GM21515 (cell line): Measurements from ENCODE around the gene DFFB.
A peak's percentile ranks its signal among the peaks of the same experiment; 100 is the strongest.
"Not testable (repeated sequence)": the region's sequence is repeated elsewhere in the genome, so short reads cannot be mapped to it uniquely, and the experiment has no call there.

Source experiments
- ATAC-seq: cut with Tn5 transposase; IDR thresholded peaks from one replicate; pipeline ENCODE4 v1.9.1; 2021; ENCODE audit not compliant: unreplicated experiment

DFFB gene

DNA sequence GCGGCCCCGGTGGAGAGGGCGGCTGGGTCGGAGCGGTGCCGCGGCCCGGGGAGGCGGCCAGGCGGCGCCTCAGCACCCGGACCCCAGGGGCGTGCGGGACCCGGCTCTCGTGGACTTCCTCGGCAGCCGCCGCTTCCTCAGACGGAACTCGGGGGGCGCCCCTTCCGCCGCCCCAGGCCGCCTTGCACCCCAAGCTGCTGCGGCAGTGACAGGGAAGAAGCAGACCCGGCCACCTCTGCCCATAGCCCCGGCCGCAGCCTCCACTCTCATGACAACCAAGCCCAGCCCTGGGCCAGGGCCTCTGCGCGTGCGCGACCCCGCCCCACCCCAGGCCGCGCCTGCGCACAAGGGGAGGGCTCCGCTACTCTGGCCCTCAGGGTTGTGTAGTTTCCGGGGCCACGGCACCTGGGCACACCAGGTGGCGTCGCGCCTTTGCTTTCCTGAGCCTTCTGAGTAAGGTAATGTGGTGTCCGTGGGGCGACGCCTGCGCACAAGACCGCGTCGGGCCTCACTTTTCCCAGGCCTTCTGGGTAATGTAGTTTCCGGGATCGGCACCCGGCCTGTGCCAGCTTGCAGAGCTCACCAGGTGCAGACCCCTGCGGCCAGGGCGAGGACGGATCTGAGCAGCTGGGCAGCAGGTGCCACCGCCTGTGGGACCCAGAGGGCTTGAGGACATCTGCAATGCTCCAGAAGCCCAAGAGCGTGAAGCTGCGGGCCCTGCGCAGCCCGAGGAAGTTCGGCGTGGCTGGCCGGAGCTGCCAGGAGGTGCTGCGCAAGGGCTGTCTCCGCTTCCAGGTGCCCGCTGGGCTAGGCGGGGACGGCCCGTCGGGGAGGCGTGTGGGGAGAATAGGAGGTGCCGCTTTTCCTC, at the start of gene DFFB, which contains the start of gene CEP104:
TSS of gene DFFB (plus strand) at position 554 of the 868 bp plus-strand sequence. CDS start at position 682, 128 bp downstream.
TSS of gene CEP104 (minus strand) at position 289 of the 868 bp plus-strand sequence. CDS start 4,804 bp downstream, outside the sequence.
- peak; percentile 94 for ATAC-seq

GRCh38 chr1:3807769-3808168, 49.5 kb upstream of the DFFB start:
- no peak for ATAC-seq

DNA sequence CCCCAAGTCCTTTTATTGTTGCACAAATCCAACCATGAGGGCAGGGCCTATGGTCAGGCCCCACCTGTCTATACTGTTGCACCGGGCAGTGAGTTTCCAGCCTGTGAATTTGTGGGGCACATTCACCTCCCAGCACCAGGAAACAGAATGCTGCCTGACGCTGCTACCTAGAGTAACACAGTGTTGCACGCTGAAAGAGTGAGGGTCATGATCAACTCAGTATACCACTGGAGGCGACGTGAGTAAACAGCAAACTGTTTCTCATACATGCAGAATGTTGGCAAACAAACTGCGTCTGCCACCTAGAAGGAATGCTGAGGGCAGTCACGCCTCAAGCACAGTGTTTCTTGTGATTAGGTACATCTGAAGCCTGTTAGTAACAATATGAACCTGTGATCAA, 47.6 kb upstream of the DFFB start:
- no peak for ATAC-seq

DNA sequence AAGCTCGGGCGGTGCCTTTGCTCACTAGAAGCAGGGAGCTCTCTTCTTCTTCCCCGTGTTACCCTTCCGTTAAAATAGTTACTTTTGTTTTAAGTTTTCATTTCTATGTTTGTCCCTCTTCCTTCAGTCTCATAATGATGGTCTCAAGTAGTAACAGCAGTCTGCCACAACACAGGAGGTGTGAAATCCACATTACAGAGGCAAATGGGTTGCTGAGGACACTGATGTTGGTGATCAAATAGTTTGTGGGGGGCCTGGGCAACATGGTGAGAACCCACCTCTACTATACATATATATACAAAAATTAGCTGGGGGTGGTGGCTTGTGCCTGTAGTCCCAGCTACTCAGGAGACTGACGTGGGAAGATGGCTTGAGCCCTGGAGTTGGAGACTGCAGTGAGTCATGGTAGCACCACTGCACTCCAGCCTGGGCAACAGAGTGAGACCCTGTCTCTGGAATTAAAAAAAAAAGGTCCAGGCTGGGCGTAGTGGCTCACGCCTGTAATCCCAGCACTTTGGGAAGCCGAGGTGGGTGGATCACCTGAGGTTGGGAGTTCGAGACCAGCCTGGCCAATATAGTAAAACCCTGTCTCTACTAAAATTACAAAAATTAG, 47.0 kb upstream of the DFFB start:
- ATAC-seq: not testable (repeated sequence)

- no peak for ATAC-seq
These were observed 45.7 kb upstream of the DFFB start for GRCh38 chr1:3811595-3811911.

DNA sequence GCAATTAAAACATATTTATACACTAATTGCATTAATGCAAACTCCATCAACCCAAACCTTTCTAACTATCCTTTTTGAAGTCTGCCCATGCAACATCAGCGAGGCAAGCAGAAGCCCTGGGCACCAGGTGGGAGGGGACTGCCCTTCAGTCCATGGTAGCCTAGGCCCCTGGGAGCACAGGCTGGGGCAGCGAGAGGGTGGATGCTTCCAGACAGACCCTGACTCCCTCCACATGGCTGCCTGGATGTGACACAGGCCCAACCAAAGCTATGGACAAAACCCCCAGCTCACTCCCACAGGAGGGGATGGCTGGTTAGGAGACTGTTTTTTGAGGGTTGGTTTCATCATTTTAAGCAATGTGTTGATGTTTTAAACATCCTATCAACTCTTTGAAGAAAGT, 43.2 kb upstream of the DFFB start:
- ATAC-seq: no peak

- no peak for ATAC-seq
These were observed 42.3 kb upstream of the DFFB start for GRCh38 chr1:3814771-3815561.

DNA sequence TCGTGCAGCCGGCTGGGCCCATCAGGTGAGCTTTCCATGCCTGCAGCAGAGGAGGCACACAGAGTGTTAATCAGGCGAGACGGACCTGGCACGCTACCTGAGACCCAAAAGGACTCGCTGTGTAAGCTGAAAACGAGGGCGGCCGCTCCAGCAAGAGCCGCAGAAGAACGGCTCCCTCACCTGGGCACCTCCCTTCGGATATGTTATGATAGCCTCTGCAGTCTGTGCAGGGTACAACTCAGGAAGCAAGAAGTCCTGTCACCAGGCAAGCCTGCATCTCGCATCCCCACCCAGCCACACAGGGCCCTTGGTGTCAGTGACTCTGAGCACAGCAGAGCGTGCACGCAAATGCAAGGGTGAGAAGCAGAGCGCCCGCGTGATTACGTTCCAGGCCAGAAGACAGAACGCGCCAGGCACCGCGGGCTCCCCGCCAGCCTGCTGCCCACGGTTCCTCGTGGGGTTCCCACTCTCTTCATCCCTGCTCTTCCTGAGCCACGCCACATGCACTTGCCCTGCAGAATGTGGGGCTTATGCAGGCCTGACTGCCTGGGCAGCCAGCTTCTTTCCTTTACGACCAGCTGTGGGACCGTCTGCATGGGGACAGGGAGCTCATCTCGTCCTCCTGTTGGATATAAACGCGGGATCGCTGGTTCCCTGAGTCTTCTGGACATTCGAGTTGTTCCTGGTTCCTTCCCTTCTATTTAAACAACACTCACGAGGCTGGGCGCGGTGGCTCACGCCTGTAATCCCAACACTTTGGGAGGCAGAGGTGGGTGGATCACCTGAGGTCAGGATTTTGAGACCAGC, 40.7 kb upstream of the DFFB start:
- ATAC-seq: no peak

DNA sequence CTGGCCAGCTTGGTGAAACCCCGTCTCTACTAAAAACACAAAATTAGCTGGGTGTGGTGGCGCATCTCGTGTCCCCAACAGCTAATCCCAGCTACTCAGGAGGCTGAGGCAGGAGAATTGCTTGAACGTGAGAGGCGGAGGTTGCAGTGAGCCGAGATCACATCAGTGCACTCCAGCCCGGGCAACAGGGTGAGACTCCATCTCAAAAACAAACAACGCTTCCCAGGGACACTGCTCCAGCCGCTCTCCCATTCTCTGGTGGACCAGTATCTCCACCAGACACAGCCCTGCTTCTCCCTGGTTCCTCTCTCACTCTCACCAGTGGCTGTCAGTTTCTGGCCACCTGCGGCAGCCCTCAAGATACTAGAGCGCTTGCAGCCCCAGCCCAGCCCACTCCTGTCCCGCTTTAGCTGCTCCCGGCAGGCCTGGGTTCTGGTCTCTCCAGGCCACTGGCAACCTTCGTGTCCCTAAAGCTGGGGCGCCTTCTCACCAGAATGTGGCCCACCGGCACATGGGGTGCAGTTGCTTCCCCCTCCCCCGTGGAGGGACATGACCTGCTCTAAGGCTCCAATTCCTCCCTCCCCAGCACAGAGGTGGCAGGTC, 40.0 kb upstream of the DFFB start:
- no peak for ATAC-seq

DNA sequence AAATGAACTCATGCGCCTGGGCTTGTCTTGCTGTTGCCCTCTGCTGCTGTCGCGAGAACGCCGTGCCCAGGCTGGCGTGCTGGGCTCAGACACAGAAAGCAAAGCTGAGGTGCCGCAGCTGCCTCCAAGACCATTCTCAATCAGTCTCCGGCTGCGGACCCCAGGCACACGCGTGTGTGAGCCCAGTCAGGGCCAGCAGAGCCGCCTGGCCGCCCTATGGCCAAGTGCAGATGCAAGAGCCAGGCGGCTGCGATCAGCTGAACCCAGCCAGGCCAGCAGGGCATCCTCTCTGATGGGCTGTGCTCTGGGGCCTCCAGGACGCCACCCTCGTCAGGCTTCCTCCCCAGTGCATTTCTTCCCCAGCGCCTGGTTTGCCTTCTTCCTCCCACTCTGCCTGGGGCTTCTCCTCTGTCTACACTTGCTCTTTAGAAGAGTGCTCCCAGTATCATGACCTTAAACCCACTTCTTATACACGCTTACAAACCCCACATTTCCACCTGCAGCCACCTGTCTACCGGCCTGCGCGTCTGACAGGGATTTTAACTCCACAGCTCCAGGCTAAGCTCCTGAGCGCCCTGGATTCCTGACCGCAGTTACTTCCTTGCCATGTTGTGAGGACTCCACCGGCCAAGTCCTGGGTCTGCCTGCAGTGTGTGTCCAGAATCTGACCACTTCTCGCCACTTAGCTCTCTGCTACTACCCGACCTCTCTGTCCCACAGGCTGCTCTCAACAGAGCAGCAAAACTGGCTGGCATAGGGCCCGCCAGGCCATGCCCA, 39.3 kb upstream of the DFFB start:
- no peak for ATAC-seq

GRCh38 chr1:3819771-3820200, 37.5 kb upstream of the DFFB start:
- no peak for ATAC-seq

DNA sequence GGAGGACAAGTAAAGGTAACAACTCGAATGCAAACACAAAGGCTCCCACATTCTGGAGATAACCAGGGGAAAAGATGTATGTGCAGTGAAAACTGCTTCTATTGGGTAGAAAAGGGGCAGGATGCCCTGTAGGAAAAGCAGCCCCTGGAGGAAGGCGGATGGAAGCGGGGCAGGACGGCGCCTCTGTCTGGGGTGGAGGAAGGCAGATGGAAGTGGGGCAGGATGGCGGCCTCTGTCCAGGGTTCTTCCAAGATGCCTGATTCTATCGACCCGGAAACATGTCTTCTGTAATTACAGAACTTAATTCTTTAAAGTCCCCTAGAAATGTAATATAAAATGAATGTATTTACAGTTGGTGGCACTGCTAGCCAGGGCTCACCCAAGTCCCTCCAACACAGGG, 37.0 kb upstream of the DFFB start:
- ATAC-seq: no peak

DNA sequence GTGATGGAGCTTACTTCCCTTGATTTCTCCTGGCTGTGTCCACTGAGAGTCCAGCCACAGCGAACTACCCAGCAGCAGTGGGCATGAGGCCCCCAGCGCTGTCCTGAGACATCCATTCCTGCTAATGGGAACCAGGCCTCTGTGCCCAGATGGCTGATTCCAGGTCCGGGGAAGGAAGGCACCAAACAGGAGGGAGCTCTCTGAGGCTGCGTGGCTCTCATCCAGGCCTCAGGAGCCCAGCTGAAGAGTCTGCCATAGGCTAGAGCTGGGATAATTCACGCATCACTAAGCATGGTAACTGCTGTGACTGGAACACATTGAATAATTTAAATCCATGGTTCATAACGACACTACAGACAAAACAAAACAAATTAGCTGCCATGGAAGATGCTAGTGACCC, 36.3 kb upstream of the DFFB start:
- ATAC-seq: no peak

- ATAC-seq: no peak
These were observed 35.8 kb upstream of the DFFB start for GRCh38 chr1:3821447-3821846.

DNA sequence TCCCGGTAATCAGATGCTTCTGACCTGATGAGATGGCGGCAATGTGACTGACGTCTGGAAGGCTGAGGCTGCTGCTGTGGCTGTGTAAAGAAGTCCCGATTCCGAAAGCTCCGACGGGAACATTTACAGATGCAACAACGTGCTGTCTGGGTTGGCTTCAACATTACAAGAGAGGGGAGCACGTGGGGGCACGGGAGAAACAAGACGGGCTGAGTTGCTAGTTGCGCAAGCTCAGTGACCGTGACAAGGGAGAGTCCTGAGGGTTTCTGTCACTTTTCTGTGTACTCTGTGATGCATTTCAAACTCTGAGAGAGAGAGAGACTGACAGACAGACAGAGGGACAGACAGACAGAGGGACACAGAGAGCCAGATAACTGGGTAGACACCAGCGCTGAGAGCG, 35.4 kb upstream of the DFFB start:
- no peak for ATAC-seq

DNA sequence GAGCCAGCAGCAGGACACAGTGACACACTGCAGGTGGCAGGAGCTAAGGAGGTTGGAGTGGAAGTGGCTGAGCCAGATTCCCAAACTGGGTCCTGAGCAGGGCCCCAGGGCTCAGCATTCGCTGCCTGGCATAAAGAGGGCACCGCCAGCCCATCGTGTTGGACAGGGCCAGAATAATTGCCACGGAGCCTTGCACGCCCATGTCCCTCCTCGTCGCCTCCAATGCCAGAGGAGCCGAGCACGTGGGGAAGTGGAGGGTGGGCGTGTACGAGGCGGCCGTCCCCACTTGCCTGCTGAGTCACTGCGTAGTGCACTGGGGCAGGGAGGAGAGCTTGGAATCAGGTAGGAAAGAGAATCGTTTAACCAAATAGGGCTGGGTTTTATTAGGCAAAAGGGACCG, 34.9 kb upstream of the DFFB start:
- no peak for ATAC-seq

DNA sequence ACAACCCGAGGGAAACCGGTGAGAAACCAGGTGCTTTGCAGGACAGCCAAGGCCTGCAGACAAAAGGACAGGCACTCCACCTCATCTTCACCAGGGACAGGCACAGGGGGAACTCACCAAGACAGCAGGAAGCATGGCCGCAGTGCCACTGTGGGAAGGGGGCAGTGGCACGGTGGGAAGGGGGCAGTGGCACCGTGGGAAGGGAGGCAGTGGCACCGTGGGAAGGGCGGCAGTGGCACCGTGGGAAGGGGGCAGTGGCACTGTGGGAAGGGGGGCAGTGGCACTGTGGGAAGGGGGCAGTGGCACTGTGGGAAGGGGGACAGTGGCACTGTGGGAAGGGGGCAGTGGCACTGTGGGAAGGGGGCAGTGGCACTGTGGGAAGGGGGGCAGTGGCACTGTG, 32.6 kb upstream of the DFFB start:
- ATAC-seq: no peak

DNA sequence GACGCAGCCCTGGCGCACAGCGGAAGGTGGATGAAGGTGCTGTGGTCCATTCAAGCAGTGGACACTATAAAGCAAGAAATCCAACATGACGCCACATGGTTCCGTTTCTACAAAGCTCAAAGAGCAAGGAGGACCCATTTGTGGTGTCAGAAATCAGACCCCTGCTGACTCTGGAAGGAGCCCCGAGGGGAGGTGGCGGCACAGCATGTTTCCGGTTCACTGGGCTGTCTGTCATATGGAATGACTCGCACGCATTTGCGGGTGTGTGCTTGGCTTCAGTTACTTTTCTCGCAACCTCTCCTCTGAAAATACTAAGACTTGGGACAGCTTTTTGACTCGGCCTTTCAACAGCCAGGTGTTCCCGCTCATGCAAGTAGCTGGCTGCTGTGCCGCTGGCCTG, 31.9 kb upstream of the DFFB start:
- no peak for ATAC-seq

GRCh38 chr1:3827813-3828307, 29.4 kb upstream of the DFFB start:
- no peak for ATAC-seq

DNA sequence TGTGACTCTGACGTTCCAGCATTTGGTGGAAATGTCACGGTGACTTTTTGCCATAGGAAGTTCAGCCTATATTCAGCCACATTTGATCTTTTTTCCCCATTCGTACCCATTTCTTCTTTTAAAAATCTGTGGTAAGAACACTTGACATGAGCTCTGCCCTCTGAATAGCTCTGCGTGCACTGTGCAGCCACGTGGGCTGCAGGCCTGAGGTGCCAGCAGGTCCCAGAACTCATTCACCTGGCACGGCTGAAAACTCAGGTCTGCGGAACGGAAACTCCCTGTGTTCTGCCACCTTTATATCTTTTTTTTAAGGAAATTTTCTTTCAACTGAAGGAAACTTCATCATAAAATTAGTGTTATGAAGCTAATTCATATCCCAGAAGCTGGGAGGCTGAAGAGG, 28.9 kb upstream of the DFFB start:
- no peak for ATAC-seq
